GM21529 (cell line): ENCODE results near the gene TYR.
"Not testable (repeated sequence)": the region's sequence is repeated elsewhere in the genome, so short reads cannot be mapped to it uniquely, and the experiment has no call there.

Experiments
- ATAC-seq: cut with Tn5 transposase; IDR thresholded peaks from one replicate; pipeline ENCODE4 v1.9.1; 2021; ENCODE audit not compliant: unreplicated experiment

The TYR gene

GRCh38 chr11:89267660-89268302 lies 90.1 kb downstream of the TYR start:
- no peak for ATAC-seq

GRCh38 chr11:89272540-89273088 lies 94.9 kb downstream of the TYR start:
- ATAC-seq, result not testable (repeated sequence)

- not testable (repeated sequence) for ATAC-seq
Measured at GRCh38 chr11:89273220-89273619, 95.5 kb downstream of the TYR start.

- ATAC-seq, result no peak
Measured at GRCh38 chr11:89275966-89276365, 98.3 kb downstream of the TYR start.

- ATAC-seq, result no peak
Measured at GRCh38 chr11:89279176-89279575, 101.5 kb downstream of the TYR start.

- ATAC-seq, result not testable (repeated sequence)
Measured at GRCh38 chr11:89281032-89281677, 103.5 kb downstream of the TYR start.

GRCh38 chr11:89286601-89287000 lies 108.9 kb downstream of the TYR start:
- ATAC-seq, result not testable (repeated sequence)

GRCh38 chr11:89288004-89288403 lies 110.3 kb downstream of the TYR start:
- ATAC-seq, result not testable (repeated sequence)

GRCh38 chr11:89293965-89294679 lies 116.4 kb downstream of the TYR start:
- ATAC-seq, result no peak

GRCh38 chr11:89295023-89295422 lies 117.3 kb downstream of the TYR start:
- ATAC-seq, result not testable (repeated sequence)

- ATAC-seq, result not testable (repeated sequence)
Measured at GRCh38 chr11:89303029-89303428, 125.4 kb downstream of the TYR start.

- ATAC-seq, result not testable (repeated sequence)
Measured at GRCh38 chr11:89308272-89308671, 130.6 kb downstream of the TYR start.

GRCh38 chr11:89309321-89309985 lies 131.8 kb downstream of the TYR start:
- ATAC-seq, result not testable (repeated sequence)

GRCh38 chr11:89310607-89311006 lies 132.9 kb downstream of the TYR start:
- ATAC-seq, result not testable (repeated sequence)

GRCh38 chr11:89321401-89321800 lies 143.7 kb downstream of the TYR start:
- no peak for ATAC-seq

GRCh38 chr11:89327885-89328284 lies 150.2 kb downstream of the TYR start:
- no peak for ATAC-seq

GRCh38 chr11:89331940-89332339 lies 154.3 kb downstream of the TYR start:
- ATAC-seq, result not testable (repeated sequence)

GRCh38 chr11:89333704-89334103 lies 156.0 kb downstream of the TYR start:
- ATAC-seq, result not testable (repeated sequence)

GRCh38 chr11:89337100-89337650 lies 159.5 kb downstream of the TYR start:
- ATAC-seq, result not testable (repeated sequence)

- ATAC-seq, result not testable (repeated sequence)
Measured at GRCh38 chr11:89338073-89338472, 160.4 kb downstream of the TYR start.

GRCh38 chr11:89340450-89340849 lies 162.8 kb downstream of the TYR start:
- ATAC-seq, result not testable (repeated sequence)
